Coronary artery (tissue), 2 donors: ENCODE measurements around the gene PGGT1B.

Experiments used
- DNase-seq: peaks from one replicate; pipeline ENCODE4 v3.0.0-alpha.2; 2017; ENCODE audit warnings: low spot score
- H3K27ac ChIP-seq, 2 donors: fragments of 200-600 bp; sonication (generic); one replicate each; pipeline ENCODE4 v1.5.1; 2016 to 2019
- H3K4me3 ChIP-seq: fragments of 200-600 bp; sonication (generic); 2 replicates; pipeline ENCODE4 v1.5.1; 2016; ENCODE audit warnings: mild to moderate bottlenecking, moderate library complexity
- CTCF ChIP-seq: fragments of 200-600 bp; sonication (generic); IDR thresholded peaks from one replicate; pipeline ENCODE4 v1.5.1; 2019; ENCODE audit warnings: antibody characterized with exemption

The PGGT1B gene

GRCh38 chr5:115237066-115237465 is 25.6 kb downstream of the PGGT1B start:
- no peak for TF ChIP-seq CTCF
- Histone ChIP-seq H3K27ac (no peak overlapping the region), H3K4me3 (no peak overlapping the region)
- DNase-seq: no peak

DNA sequence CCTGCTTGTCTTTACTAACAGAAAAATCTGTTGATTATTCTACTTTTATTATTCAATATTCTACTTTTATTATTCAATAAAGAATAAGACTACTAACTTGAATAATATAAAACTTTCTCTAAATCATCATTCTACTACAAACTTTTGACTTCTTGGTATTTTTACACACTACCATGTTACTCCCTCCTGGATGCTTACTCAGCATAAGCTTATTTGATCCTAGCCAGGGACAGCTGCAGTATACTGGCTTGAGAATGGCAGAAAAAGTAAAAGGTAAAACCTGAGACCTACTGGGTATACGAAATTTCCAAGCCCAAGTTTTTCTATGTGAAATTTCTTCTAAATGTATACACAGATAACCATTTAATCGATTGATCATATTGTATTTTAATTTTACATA is 26.1 kb downstream of the PGGT1B start:
- no peak for DNase-seq
- Histone ChIP-seq H3K4me3 (no peak overlapping the region), H3K27ac (no peak overlapping the region)
- no peak for TF ChIP-seq CTCF

- TF ChIP-seq CTCF: no peak
- no peak overlapping the region for H3K4me3 ChIP-seq
- H3K27ac ChIP-seq: no peak overlapping the region
- no peak for DNase-seq
These were observed 31.1 kb downstream of the PGGT1B start for GRCh38 chr5:115231598-115231997.

DNA sequence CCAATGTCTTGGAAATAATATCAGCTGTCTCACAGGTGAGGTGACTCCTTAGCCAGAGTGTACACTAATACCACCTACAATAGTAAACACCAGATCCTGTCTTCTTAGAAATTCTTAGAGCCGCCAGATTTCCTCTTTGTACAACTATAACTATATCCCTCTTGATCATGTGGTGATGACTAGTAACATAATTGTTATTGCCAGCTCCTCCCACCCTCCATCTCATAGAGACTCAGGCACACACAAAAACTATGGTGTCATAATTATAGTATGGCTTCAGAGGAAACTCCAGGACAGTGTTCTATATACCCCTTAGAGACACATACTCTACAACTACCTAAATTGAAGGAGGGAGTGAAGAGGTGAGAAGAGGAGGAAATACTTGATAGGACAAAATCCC is 33.1 kb downstream of the PGGT1B start:
- no peak for DNase-seq
- Histone ChIP-seq H3K4me3 (no peak overlapping the region), H3K27ac (no peak overlapping the region)
- no peak for TF ChIP-seq CTCF

DNA sequence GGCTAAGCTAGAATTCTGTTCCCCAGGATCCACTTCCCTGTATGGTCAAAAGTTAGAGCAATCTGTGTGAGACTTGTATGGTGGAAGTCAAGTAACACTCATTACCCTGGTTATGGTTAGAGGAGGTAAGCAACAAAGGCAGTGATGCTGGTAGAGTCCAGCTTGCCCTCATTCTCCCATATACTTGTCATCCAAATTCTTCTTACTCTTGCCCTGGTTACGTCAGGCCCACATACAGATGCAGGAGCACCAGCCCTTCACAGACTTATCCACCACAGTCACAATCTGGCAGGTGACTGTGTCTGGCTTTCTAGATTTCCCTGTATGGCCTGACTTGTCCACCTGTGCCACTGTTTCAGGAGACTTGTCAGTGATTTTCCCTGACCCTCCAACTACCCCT is 35.4 kb downstream of the PGGT1B start:
- Histone ChIP-seq H3K27ac (no peak overlapping the region), H3K4me3 (no peak overlapping the region)
- no peak for DNase-seq
- TF ChIP-seq CTCF: no peak

GRCh38 chr5:115214541-115214940 is 48.1 kb downstream of the PGGT1B start:
- no peak for DNase-seq
- peak overlapping the region in 1 of 2 donors; percentile 71 for H3K27ac ChIP-seq
- no peak for TF ChIP-seq CTCF
- peak overlapping the region; percentile 20 for H3K4me3 ChIP-seq

DNA sequence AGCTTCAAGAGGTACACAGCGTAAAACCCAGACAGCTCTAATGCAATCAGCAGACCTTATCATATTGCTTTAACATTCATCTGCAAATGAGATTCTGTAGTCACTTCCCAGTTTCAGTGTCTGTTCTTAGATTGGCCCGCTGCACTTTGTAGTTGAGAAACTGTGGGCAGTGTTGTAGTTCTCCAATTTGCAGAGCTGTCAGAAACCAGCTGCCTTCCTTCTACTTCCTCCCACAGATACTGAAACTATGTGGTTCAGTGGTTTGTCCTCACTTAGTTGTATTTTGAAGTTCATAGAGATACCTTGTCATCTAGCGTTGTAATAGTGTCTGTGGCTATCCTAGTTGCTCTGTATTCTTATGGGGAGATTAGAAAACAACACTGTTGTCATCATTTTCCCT is 53.4 kb downstream of the PGGT1B start:
- Histone ChIP-seq H3K4me3 (no peak overlapping the region), H3K27ac (no peak overlapping the region)
- no peak for DNase-seq
- no peak for TF ChIP-seq CTCF
